K562 (cell line): ENCODE data around the gene HDAC2. TPM values are rescaled to one million over a fixed set of nuclear protein-coding genes. Genes with fewer than 3 reads are reported as not detected.
A peak's percentile ranks its signal among the peaks of the same experiment; 100 is the strongest.

Source experiments
- CBFA2T2 ChIP-seq: fragments of 450-650 bp; conservative IDR thresholded peaks from 2 replicates; pipeline ENCODE4 v1.6.1; 2017; ENCODE audit warnings: mild to moderate bottlenecking
- EWSR1 ChIP-seq: fragments of 450-650 bp; IDR thresholded peaks from 2 replicates; pipeline ENCODE4 v1.6.1; 2018; ENCODE audit warnings: borderline replicate concordance, mild to moderate bottlenecking, low read depth, moderate library complexity; ENCODE audit not compliant: partially characterized antibody
- GTF2B ChIP-seq: IDR thresholded peaks from 2 replicates; pipeline ENCODE4 v1.6.1; 2011; ENCODE audit not compliant: insufficient read length; ENCODE audit errors: extremely low read depth
- HBP1 ChIP-seq: fragments of 450-650 bp; formaldehyde crosslinking; IDR thresholded peaks from 2 replicates; pipeline ENCODE4 v1.4.0; 2022; ENCODE audit warnings: missing genetic modification characterization
- KAT7 ChIP-seq: sonication (generic); formaldehyde crosslinking; IDR thresholded peaks from 2 replicates; pipeline ENCODE4 v1.8.0; 2022; ENCODE audit warnings: missing genetic modification reagents, mild to moderate bottlenecking, borderline replicate concordance
- MAFF ChIP-seq: IDR thresholded peaks from 2 replicates; pipeline ENCODE4 v1.6.1; 2012; ENCODE audit warnings: low read length, improper control_type of control experiment
- MAFG ChIP-seq: fragments of 450-650 bp; conservative IDR thresholded peaks from 2 replicates; pipeline ENCODE4 v1.6.1; 2016; ENCODE audit warnings: missing genetic modification characterization, missing compliant biosample characterization
- NEUROD1 ChIP-seq: fragments of 150-350 bp; IDR thresholded peaks from 2 replicates; pipeline ENCODE4 v1.6.1; 2014; ENCODE audit warnings: borderline replicate concordance, low read length, low read depth; ENCODE audit not compliant: partially characterized antibody
- PPARD ChIP-seq: fragments of 250-450 bp; sonication (Bioruptor Pico); IDR thresholded peaks from 2 replicates; pipeline ENCODE4 v1.8.0; 2022; ENCODE audit warnings: inconsistent platforms, mild to moderate bottlenecking, moderate library complexity
- SAP30 ChIP-seq: fragments of 200-600 bp; sonication (generic); IDR thresholded peaks from 2 replicates; pipeline ENCODE4 v1.6.1; 2012; ENCODE audit warnings: borderline replicate concordance, low read depth, mild to moderate bottlenecking, moderate library complexity, low read length, control low read depth, inconsistent platforms; ENCODE audit not compliant: insufficient read depth, poor library complexity, severe bottlenecking
- SIN3A ChIP-seq, 2 experiments: fragments of 150-350 bp in 1 of 2; IDR thresholded peaks; 2 replicates each; pipeline ENCODE4 v1.6.1; 2011 to 2016; ENCODE audit warnings: borderline replicate concordance in 2 of 2, low read depth in 2 of 2, low read length in 2 of 2, mild to moderate bottlenecking in 2 of 2, moderate library complexity in 2 of 2; ENCODE audit not compliant: control insufficient read depth in 1 of 2
- TAF9B ChIP-seq: fragments of 450-650 bp; IDR thresholded peaks from 2 replicates; pipeline ENCODE4 v1.6.1; 2018; ENCODE audit warnings: mild to moderate bottlenecking; ENCODE audit not compliant: partially characterized antibody
- ZNF79 ChIP-seq: fragments of 250-450 bp; sonication (Bioruptor Pico); IDR thresholded peaks from 2 replicates; pipeline ENCODE4 v1.4.0; 2020; ENCODE audit warnings: low read depth, mild to moderate bottlenecking, moderate library complexity
- polyA plus RNA-seq, 8 experiments: library from polyadenylated mRNA; depleted of rRNA in 4 of 8; stranded (reverse) in 5 of 8; unstranded in 3 of 8; fragments of >200 nt; fragmentation: Nextera tagmentation in 2 of 8; fragmentation: Illumina TruSeq in 1 of 8; extraction: Ambion mirVana in 2 of 8; extraction: Trizol in 1 of 8; gene quantifications; 2 replicates each; pipeline versions ENCODE4 v1.2.1 to v1.2.3, GENCODE V29; 2011 to 2014; ENCODE audit warnings: inconsistent platforms in 1 of 8, missing spikeins in 1 of 8
- total RNA-seq, 7 experiments: library from RNA; depleted of rRNA in 6 of 7; stranded (reverse); fragments of >200 nt in 6 of 7; fragmentation: Illumina TruSeq in 2 of 7; extraction: Trizol in 2 of 7; gene quantifications; 2 replicates each; pipeline versions ENCODE4 v1.2.1 to v1.2.3, GENCODE V29; 2011 to 2021; ENCODE audit warnings: low replicate concordance in 1 of 7
- TF ChIP-seq, protein P1 (sequence below), 2 experiments: fragments of 450-650 bp in 1 of 2; IDR thresholded peaks; 2 replicates each; pipeline ENCODE4 v1.6.1; 2011 to 2017; ENCODE audit warnings: low read depth in 2 of 2, antibody characterized with exemption in 1 of 2, borderline replicate concordance in 1 of 2, low read length in 1 of 2, mild to moderate bottlenecking in 1 of 2, mixed read lengths in 1 of 2; ENCODE audit not compliant: control insufficient read depth in 1 of 2
- TF ChIP-seq, protein P2 (sequence below): fragments of 250-450 bp; sonication (Bioruptor Pico); IDR thresholded peaks from 2 replicates; pipeline ENCODE4 v1.8.0; 2021; ENCODE audit warnings: mild to moderate bottlenecking, moderate library complexity
- TF ChIP-seq, protein P3 (sequence below): sonication (generic); formaldehyde crosslinking; IDR thresholded peaks from 2 replicates; pipeline ENCODE4 v1.9.0; 2022; ENCODE audit warnings: mild to moderate bottlenecking, missing genetic modification reagents
- TF ChIP-seq, protein P4 (sequence below): sonication (generic); formaldehyde crosslinking; IDR thresholded peaks from 2 replicates; pipeline ENCODE4 v1.9.0; 2022; ENCODE audit warnings: mild to moderate bottlenecking, missing genetic modification reagents

Gene HDAC2
- total and polyA plus RNA-seq, 9 of the 15 experiments (the other 6 are each of a cell fraction or from before 2014, with no cell fraction given) = 67.0 to 277 (median 151) TPM

DNA sequence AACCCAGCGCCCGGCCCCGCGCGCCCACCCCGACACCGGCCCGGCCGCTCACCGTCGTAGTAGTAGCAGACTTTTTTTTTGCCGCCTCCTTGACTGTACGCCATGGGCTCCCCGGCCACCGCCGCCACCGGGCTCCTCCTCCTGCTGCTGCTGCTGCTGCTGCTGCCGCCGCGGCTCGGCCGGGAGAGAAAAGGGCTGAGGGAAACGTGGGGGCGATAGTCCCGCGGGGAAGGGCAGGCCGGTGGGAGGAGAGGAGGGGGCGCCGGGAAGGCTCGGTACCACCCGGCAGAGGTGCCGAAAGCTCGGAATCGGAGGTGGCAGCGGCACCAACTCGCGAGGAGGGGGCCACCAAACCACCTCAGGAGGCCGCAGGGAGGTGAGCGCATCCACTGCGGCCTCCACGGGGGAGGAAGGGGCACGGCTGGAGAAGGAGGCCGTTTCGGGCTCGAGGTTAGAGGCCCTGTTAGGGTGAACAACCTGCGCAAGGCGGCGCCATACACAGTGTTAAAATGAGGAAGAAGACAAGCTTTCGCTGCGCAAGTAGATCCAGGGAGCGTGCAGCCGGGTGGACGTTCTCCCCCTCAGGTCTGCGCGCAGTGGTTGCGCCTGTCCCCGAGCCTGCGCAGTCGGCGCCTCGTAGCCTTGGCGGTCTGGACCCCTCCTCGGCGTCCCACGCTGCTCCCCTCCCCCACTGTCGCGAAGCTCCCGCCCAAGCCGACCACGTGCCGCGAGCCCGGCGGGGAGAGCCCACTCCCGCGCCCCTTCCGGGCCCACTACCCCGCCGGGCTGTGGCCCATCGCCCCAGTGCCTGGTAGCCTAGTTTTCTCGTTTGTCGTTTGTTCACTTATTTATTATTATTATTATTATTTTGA lies at the start of gene HDAC2 (continued):
- TF ChIP-seq HBP1 (CRISPR knock-in tag) (no peak), MAFF (peak; percentile 55; the same call in 1 of the 2 replicates), GTF2B (no peak), SIN3A (IDR thresholded peaks at IDR 0.05; ENCODE audit: borderline replicate concordance in 2 of 2, control insufficient read depth in 1 of 2, low read depth in 2 of 2, low read length in 2 of 2) (no peak; a peak in 1 of 4 replicates), CBFA2T2 (no peak), PPARD (no peak), MAFG (tag) (no peak), KAT7 (CRISPR knock-in tag) (peak; percentile 88; the same call in 1 of the 2 replicates), ZNF79 (CRISPR knock-in tag) (no peak), SAP30 (peak; percentile 32), TAF9B (peak; percentile 85), NEUROD1 (peak; percentile 64), EWSR1 (no peak)
- TF ChIP-seq, protein P1, sequence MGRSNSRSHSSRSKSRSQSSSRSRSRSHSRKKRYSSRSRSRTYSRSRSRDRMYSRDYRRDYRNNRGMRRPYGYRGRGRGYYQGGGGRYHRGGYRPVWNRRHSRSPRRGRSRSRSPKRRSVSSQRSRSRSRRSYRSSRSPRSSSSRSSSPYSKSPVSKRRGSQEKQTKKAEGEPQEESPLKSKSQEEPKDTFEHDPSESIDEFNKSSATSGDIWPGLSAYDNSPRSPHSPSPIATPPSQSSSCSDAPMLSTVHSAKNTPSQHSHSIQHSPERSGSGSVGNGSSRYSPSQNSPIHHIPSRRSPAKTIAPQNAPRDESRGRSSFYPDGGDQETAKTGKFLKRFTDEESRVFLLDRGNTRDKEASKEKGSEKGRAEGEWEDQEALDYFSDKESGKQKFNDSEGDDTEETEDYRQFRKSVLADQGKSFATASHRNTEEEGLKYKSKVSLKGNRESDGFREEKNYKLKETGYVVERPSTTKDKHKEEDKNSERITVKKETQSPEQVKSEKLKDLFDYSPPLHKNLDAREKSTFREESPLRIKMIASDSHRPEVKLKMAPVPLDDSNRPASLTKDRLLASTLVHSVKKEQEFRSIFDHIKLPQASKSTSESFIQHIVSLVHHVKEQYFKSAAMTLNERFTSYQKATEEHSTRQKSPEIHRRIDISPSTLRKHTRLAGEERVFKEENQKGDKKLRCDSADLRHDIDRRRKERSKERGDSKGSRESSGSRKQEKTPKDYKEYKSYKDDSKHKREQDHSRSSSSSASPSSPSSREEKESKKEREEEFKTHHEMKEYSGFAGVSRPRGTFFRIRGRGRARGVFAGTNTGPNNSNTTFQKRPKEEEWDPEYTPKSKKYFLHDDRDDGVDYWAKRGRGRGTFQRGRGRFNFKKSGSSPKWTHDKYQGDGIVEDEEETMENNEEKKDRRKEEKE (IDR thresholded peaks at IDR 0.05; ENCODE audit: borderline replicate concordance in 1 of 2, control insufficient read depth in 1 of 2, low read depth in 2 of 2, low read length in 1 of 2) = peak; percentile 5 to 99; a peak in 3 of 4 replicates
- TF ChIP-seq, protein P2, sequence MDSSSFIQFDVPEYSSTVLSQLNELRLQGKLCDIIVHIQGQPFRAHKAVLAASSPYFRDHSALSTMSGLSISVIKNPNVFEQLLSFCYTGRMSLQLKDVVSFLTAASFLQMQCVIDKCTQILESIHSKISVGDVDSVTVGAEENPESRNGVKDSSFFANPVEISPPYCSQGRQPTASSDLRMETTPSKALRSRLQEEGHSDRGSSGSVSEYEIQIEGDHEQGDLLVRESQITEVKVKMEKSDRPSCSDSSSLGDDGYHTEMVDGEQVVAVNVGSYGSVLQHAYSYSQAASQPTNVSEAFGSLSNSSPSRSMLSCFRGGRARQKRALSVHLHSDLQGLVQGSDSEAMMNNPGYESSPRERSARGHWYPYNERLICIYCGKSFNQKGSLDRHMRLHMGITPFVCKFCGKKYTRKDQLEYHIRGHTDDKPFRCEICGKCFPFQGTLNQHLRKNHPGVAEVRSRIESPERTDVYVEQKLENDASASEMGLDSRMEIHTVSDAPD (CRISPR knock-in tag) = no peak
- TF ChIP-seq, protein P3, sequence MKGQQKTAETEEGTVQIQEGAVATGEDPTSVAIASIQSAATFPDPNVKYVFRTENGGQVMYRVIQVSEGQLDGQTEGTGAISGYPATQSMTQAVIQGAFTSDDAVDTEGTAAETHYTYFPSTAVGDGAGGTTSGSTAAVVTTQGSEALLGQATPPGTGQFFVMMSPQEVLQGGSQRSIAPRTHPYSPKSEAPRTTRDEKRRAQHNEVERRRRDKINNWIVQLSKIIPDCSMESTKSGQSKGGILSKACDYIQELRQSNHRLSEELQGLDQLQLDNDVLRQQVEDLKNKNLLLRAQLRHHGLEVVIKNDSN (CRISPR knock-in tag) = peak; percentile 88
- TF ChIP-seq, protein P4, sequence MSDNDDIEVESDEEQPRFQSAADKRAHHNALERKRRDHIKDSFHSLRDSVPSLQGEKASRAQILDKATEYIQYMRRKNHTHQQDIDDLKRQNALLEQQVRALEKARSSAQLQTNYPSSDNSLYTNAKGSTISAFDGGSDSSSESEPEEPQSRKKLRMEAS (CRISPR knock-in tag) = peak; percentile 99
